Hematopoietic multipotent progenitor cell treated with erythropoietin and hydrocortisone succinate and interleukin-3 and kit ligand, for 17 days (in vitro differentiated cells): ENCODE data around the gene VGLL4.

Experiments
- DNase-seq: peaks from one replicate; pipeline ENCODE4 v3.0.0-alpha.2; 2015; ENCODE audit warnings: low spot score

VGLL4 gene

DNA sequence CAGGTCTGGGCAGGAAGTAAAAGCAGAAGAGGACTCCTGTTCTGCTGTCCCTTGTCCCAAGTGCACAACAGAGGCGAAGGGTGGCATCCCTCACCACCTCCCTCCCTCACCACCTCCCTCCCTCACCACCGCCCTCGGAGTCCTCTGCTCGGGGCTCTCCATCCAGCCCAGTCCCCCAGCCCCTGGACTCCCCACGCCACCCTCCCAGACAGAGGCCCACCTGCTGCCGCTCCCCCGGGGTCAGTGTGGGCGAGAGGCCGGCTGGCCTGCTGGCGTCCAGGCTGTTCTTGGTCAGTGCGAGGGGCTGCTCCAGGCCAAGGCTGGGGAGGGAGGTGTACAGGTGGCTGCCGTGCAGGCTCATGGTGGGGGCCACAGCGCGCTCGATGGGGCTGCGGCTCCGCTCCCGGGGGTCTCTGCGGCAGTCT, 79.1 kb downstream of the VGLL4 start:
- DNase-seq: no peak

DNA sequence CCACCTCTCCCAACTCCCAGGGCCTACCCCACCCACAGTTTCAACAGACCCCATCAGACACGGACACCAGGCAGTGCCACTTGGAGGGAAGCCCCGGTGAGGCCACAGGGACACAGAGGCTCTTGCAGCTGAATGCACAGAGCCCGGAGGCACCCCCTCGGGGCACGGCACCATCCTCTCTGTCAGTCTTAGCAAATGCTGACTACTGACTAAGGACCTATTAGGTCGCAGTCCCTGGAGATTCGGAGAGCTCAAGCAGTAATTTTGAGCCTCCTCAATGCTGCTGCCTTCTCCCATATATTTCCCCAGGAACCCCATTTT, 79.9 kb downstream of the VGLL4 start:
- no peak for DNase-seq

DNA sequence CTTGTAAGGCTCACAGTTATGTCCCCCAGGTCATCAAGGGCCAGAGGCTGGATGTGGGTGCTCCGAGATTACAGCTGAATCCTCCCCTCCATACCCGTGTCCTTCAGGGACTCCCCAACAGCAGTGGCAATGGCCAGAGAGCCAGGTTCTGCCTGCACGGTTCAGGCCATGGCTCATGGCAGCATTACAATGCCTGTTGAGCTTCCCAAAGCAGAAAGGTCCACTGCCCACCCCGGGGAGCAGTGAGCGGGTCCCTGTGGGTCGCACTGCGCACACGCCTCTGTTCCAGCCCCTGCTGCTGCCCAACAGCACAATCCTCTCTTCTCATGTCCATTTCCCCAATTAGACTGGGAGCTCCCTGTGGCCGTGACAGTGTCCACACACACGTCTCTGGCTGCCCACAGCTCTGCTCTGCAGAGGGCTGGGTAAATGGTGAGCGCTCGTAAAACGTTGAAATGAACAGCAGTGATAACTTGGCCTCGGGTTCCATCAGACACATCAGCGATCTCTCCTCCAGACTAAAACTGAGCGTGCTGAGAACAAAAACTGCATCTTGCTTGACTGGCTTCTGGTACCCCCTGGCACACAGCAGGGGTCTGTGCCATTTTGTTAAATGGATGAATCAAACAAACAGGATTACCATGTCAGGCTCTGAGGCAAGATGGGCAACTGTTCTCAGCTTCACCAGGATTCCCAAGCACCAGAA, 80.4 kb downstream of the VGLL4 start:
- DNase-seq: no peak

DNA sequence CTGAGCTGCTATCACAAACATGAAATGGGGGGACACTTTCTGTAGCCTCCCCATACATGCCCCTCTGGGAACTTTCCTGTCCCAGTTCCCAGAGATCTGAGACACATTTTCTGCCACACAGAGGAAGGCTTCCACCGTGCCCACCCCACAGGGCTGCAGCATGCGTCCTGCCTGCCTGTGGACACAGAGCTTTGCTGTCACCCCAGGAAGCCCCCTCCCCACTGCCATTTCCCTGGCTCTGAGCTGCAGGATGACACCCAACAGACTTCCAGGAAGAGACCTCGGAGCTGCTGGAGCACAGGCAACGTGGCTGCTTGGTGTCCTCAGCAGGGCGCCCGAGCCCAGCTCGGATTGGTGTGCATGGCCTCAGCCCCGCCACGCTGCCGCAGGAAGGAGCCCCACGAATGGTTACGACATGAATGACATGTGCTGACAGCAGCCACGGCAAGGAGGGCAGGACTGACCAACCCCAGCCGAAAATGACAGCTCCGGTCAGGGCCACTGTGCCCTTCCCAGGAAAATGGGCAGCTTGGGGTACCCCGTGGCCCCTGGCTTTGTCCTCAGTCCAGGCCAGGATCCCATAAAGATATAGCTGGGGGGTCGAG, 81.3 kb downstream of the VGLL4 start:
- DNase-seq: no peak

DNA sequence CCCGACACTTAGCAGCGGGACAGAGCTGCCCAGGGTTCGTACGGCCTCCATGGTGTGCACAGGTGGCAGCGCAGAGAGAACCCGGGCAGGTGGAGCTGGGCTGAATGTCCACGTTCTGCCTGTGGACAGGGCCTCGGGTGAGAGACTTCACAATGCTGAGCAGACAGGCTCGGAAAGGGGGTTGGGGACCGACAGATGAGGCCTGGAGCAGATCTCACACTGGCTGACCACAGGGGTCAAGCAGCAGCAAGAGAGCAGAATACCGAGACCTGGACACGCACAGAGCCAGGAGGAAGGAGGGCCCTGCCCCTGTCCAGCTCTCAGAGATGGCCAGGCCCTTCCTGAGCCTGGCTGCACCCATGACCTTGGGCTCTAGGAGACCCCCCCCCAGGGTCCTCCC, 83.0 kb downstream of the VGLL4 start:
- DNase-seq: no peak

DNA sequence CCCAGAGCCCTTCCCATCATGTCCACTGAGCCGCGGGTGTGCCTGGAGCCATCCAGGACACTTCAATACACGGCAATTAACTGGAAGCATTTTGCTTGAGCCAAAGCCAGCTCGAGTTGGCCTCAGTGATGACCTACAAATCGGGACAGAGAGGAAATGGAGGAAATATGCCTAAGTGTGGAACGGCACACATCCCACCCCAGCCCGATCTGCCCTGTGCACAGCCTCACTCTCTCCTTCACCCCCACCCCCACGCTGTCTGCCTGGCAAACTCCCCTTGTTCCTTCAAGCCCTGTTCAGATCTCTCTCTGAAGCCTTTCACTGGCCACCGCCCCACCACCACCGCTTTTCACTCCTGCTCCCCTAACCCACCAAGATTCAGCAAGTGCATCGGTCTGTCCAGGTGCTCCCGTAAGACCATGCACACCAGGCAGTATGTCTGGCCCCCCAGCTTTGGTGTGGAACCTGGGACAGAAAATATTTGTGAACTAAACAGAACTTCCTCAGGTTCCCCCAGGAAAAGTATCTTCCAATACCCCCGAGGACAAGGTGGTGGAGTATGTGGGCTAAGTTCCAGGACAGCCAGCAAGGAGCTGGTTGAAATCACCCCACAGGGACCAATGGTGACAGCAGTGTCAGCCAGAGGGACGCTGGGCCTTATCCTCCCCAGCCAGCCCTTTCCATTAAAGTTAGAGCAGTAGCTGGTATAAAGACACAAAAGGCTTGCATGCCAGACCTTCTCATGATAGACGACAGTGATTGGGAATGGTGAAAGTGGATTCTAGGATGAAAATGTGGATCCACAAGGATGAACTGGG, 83.7 kb downstream of the VGLL4 start:
- no peak for DNase-seq

DNA sequence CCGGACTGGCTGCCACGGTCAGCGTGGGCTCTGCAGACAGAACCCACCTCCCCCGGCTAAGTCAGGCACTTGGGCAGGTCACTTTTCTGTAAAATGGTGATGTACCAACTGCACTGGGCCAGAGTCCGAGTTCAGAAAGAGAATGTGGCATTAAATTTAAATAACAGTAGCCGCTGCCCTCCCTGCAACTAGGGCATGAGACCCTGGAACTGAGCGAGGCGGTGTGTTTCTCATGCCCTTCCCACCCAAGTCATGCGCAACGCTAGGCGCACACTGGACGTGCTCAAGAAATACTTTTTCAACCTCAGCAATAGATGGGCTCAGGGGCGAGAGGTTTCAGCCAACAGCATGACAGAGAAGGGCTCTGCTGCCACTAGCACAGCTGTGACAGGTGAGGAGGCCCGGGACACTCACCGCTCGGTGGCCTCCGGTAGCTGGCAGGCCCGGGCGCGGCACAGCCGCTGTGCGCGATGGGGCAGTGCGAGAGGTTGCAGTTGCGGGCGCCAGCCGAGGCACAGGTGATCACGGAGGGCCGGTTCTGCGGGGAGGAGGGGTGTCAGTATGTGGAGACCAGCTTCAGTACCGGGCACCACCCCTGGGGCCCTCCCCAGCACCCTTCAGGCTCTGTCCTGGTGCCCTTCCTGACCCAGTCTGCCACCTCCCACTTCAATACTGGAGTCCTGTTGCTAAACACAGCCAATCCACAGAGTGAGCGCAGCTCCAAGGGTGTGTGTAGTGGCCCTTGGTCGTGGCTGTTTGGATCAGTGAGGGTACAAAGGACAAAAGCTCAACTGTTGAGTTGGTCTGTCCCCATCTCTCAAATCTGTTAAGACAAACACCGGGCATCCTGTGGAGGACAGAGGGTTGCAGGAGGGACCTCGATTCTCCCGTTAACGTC, 84.5 kb downstream of the VGLL4 start:
- no peak for DNase-seq

DNA sequence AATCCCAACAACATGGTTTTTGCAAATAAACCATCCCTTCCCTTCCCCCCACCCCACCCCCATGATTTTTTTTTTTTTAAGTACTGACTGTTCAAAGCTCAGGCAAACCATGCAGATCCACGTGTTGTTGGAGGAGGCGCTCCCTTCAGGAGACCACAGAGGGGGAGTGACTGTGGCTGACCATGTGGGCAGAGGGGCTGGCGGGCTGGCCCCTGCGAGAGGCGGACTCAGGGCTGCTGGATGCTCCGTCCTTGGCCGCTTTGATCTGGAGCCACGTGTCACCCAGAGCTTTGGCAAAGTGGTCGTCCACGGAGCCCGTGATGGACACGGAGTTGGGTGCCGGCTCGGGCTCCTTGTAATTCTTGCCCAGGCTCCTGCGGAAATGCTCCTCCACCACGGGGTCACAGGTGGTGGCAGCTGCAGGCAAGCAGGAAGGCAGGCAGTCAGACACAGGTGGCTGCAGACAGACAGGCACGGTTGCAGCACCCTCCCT, 85.3 kb downstream of the VGLL4 start:
- no peak for DNase-seq

DNA sequence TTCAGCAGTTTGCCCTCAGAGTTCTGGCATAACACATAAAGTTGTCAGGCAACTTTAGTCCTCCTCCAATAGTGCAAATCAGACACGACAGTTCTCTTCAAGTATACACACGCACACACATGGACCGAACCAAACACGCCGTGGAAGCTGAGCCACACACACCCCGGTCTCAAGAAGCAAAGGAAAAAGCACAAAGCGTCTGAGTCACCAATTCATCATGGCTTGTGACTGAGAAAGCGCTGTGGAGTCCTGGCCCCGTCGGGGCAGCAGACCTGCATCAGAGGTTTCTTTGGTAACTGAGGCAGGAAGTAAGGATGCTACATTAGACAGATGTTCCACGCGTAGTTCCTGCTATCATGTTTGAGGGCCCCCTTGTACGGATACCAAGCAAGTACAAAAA, 85.7 kb downstream of the VGLL4 start:
- DNase-seq: no peak

DNA sequence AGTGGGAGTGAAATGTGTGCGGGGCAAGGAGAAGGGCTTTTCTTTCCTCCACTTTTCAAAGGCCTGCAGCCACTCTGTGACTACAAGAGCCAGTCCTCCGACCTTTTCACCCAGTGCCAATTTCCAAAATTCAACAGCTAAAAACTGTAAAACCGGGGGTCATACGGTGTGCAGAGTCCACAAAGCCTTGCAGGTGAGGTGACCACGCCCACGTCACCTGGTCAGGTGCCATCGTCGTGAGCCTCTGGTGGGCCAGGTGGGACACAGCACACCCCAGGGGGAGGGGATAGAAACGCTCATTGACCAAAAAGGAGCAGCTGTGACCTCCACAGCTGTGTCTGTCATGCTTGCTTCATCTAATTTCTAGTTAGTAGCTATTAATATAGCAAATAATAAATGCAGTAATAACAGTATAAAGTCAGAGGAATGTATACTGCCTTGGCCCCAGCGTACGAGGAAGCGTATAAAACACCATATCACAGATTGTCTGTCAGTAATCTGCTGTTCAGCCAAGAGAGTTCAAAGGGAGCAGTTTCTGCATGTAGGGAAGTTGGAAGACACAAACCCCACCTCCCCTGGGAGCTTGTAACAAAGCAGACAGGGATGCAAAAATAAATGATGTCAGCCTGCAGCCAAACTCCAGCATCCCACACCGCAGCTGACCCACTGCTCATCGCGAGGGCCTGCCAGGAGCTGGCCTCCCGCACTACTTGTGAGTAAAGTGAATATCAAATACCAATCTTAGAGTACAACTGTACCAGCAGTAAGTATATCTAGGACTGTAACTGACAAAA, 86.7 kb downstream of the VGLL4 start:
- DNase-seq: no peak

DNA sequence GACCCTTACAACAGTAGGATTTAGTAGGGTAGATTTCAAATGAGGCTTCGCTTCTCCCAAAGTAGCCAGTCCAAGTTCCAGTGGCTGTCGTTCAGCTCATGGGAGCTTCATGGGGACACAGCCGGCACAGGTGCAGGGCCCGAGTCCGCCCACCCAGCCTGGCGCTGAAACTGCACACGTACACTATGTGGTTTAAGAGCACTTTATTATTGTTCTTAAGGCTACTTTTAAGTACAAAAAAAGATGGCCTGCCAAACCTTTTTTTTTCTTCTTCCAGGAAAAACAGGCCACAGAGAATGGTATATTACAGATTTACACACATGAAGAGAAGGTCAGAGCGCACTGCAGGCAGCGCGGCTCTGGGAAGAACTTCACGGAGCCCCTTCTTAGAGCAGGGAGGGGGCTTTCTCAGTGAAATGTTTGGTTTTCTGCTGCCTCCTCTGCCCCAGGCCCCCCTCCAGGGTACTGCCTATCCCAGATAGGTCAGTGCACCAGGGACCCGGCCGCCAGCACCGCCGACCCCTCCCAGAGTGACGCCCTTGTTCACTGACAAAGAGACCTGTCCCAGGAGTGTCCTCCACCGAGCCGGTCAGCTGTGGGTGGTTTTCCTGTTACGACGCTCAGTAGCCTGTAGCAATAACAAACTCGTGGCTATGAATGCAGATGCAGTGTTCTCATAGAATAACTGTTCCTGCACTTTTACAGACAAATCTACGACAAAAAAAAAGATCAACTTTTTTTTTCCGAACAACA, 87.7 kb downstream of the VGLL4 start:
- DNase-seq: no peak

DNA sequence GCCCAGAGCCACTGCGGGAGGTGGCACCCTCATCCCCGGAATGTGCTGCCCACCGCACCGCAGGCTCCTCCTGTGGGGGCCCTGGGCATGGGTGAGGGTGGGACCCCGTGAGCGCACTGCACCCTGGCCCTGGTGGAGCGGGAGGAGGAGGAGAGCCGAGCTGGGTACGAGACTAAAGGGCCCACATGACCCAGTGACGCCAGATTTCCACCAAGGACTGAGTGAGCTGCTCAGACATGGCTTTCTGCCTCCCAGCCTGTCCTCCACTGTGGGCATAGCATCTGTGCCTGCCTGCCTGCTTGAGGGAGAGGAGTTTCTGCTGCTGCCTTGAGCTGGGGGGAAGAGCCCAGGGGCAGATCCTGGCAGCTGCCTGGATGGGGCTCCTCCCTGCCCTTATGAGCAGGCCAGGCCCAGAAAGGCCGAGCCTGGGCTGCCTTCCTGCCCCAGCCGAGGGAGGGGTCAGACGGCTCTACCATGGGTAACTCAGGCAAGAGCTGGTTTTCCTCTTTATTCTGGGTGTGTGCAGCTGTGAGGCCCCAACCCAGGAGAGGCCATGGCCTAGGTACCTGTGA, 88.4 kb downstream of the VGLL4 start:
- DNase-seq: no peak

DNA sequence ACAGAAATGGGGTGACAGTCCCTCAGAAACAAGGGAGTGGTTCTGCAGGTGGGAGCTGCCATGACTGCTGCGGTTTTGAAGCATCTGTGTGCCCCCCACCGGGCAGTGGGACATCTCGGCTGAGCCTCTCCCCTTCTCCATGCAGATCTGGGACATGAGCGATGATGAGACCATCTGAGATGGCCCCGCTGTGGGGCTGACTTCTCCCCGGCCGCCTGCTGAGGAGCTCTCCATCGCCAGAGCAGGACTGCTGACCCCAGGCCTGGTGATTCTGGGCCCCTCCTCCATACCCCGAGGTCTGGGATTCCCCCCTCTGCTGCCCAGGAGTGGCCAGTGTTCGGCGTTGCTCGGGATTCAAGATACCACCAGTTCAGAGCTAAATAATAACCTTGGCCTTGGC, 89.0 kb downstream of the VGLL4 start:
- DNase-seq: no peak

DNA sequence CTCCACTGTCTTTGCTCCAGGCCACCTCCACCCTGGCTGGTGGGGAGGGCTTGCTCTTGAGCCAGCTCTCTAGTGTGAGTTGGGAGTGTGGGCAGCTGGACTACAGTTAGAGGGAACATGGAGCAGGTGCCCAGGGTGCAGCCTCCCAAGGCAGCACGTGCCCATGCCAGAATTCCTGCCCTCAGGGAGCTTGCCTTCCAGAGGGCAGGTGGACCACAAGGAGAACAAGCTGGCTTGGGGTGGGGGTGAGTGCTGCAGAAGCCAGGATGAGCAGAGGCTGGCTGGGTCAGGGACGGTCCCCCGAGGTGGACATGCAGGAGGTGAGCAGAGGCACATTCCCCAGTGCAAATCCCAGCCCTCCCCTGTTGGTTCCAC, 89.5 kb downstream of the VGLL4 start:
- no peak for DNase-seq

DNA sequence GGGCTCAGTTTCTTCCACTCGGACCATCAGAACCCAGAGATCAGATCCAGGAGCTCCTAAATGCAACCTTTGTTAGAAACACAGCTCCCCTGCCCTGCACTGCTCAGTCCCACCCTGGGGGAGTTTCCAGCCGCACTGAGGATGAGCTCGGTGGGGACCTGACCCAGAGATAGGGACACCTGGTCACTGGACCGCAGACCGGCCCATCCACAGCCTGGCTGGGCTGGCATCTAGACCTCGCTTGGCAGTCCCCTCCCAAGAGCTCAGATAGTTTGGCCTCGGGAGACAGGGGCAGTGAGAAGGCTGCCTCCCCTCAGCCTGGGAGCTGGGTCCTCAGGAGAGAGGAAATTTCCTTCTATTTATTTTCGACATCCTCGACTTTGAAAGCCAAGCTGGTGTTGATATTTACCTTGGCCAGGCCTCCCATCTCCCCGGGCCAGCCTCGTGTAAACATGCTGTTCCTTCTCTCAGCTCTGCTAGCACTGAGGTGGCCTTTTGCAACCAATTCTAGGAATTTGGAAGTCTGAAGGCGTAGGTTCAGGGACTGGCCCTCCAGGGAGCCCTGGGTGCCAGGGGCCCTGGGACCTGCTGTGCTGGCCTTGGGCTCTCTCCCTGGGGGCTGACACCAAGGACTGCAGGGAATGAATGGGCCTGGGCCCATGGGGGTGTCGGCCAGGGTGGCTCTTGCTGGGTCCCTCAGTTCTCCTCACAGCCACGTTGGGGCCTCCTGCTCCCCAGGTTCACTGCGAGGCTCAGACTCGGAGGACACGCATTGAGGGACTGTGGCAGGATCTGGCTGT, 90.1 kb downstream of the VGLL4 start:
- no peak for DNase-seq

DNA sequence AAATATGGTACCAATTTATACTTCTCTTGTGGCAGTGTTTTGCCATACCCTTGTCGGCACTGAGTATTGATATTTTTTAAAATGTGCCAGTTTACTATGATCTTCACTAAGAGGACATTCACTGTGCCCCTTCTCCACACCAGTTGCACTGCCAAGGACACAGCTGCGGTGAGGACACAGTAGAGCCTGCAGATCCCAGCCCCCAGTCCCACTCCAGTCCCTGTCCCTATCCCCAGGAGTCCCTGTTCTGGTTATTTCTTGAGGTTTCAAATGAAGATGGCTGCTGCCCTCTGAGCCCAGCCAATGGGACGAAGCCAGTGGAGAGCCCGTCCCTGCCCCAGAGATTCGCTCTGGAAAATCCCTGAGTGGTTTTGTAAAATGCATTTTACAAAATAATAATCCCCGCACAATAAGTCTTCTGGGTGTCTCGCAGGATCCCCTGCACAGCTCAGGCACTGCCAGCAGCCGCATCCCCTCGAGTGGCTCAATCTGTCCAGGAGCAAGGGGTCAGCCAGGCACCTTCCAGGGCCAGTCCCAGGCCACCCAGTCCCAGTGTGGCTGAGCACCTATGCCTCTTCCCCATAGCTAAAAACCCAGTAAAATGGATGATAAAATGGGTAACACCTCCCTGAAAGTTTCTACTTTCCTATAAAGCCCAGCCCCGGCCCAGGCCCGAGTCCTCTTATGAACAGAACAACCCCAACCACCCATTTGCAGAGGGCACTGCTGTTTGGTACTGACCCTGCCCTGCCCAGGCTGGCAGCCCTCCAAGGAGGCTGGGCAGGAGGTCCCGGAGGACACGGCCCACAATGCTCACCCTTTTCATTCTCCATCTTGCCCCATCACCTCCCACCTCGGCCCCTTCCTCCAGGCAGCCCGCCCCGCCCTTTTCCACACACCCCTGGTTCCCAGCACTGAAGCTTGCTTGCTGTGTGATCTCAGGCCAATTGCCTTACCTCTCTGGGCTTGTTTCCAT, 91.1 kb downstream of the VGLL4 start:
- no peak for DNase-seq

DNA sequence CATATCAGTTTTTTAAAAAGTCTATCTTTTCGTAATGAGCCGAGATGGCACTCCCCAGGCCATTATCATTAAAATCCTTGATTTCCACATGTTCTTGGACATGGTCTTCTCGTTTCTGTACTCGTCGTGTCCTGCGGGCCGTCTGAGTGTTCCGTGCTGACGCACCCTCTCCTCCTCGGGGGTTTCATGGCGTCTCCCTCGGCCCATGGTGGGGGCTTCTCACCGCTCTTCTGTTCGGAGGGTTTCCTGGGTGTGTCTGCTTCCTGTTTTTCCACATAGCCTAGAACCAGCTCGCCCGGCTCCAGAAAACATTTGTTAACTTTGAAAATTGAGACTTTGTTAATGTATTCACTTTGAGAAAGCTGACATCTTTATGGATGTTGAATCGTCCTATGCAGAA, 92.7 kb downstream of the VGLL4 start:
- DNase-seq: no peak

DNA sequence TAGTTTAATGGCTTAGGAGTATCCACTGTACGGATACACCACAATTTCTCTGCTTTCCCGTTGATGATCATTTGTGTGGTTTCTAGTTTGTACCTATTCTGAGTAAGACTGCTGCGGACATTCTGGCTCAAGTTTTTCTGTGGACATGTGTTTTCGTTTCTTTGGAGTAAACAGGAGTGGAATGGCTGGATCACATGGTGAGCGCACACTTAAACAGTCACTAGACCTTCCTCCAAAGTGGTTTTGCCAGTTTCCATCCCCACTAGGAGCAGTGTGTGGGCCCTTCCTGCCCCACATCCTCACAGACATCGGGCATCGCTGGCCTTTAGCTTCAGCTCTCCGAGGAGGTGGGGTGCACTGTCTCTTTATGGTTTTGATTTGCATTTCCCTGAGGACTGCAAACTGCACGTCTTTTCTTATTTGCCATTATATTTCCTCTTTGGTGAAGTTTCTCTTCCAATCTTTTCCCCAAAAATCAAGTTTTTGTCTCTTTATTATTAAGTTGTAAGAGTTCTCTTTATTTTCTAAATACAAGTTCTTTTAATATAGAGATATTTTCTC, 94.1 kb downstream of the VGLL4 start:
- no peak for DNase-seq
